Activated naive CD8-positive, alpha-beta T cell (primary cell): ENCODE results near the gene PIK3C2G.

ENCODE experiments used
- H3K27ac Mint-ChIP-seq: one replicate; pipeline ENCODE4 v1.8.0; 2021; ENCODE audit warnings: mixed read lengths
- H3K27me3 Mint-ChIP-seq: one replicate; pipeline ENCODE4 v1.8.0; 2021; ENCODE audit warnings: mixed read lengths
- H3K36me3 Mint-ChIP-seq: one replicate; pipeline ENCODE4 v1.8.0; 2021; ENCODE audit warnings: mixed read lengths
- H3K4me1 Mint-ChIP-seq: one replicate; pipeline ENCODE4 v1.8.0; 2021; ENCODE audit warnings: low read depth, mixed read lengths
- H3K4me3 Mint-ChIP-seq: one replicate; pipeline ENCODE4 v1.8.0; 2021; ENCODE audit warnings: mild to moderate bottlenecking, mixed read lengths
- H3K9me3 Mint-ChIP-seq: one replicate; pipeline ENCODE4 v1.8.0; 2021; ENCODE audit warnings: low read depth, mixed read lengths

The PIK3C2G gene

GRCh38 chr12:18589316-18589715 is 328.0 kb downstream of the PIK3C2G start:
- H3K4me3 Mint-ChIP-seq: no peak overlapping the region
- peaks cover 16% of the 10 kb centered on the region for H3K9me3 Mint-ChIP-seq
- no peaks in the 10 kb centered on the region for H3K27me3 Mint-ChIP-seq
- H3K36me3 Mint-ChIP-seq: no peaks in the 10 kb centered on the region
- H3K27ac Mint-ChIP-seq: no peak overlapping the region
- no peaks in the 10 kb centered on the region for H3K4me1 Mint-ChIP-seq

- Mint-ChIP-seq H3K36me3 (no peaks in the 10 kb centered on the region), H3K27ac (no peak overlapping the region), H3K4me3 (no peak overlapping the region), H3K27me3 (no peaks in the 10 kb centered on the region), H3K9me3 (peaks cover 4% of the 10 kb centered on the region), H3K4me1 (no peaks in the 10 kb centered on the region)
Observed at GRCh38 chr12:18591473-18591872, 330.2 kb downstream of the PIK3C2G start.

- Mint-ChIP-seq H3K27me3 (no peaks in the 10 kb centered on the region), H3K9me3 (peaks cover 6% of the 10 kb centered on the region), H3K27ac (no peak overlapping the region), H3K4me3 (no peak overlapping the region), H3K36me3 (no peaks in the 10 kb centered on the region), H3K4me1 (no peaks in the 10 kb centered on the region)
Observed at GRCh38 chr12:18595412-18595811, 334.1 kb downstream of the PIK3C2G start.

GRCh38 chr12:18601962-18602361 is 340.6 kb downstream of the PIK3C2G start:
- Mint-ChIP-seq H3K27ac (no peak overlapping the region), H3K9me3 (peaks cover 11% of the 10 kb centered on the region), H3K4me1 (no peaks in the 10 kb centered on the region), H3K27me3 (no peaks in the 10 kb centered on the region), H3K4me3 (no peak overlapping the region), H3K36me3 (no peaks in the 10 kb centered on the region)

GRCh38 chr12:18612971-18613370 is 351.7 kb downstream of the PIK3C2G start:
- Mint-ChIP-seq H3K4me3 (no peak overlapping the region), H3K27me3 (no peaks in the 10 kb centered on the region), H3K27ac (no peak overlapping the region)

GRCh38 chr12:18620986-18621385 is 359.7 kb downstream of the PIK3C2G start:
- Mint-ChIP-seq H3K27me3 (no peaks in the 10 kb centered on the region), H3K4me1 (no peaks in the 10 kb centered on the region), H3K9me3 (peaks cover 12% of the 10 kb centered on the region), H3K27ac (no peak overlapping the region), H3K36me3 (no peaks in the 10 kb centered on the region), H3K4me3 (no peak overlapping the region)

More at GRCh38 chr12:18612971-18613370, 351.7 kb downstream of the PIK3C2G start:
- H3K4me1 Mint-ChIP-seq: no peaks in the 10 kb centered on the region
- H3K9me3 Mint-ChIP-seq: no peaks in the 10 kb centered on the region
- no peaks in the 10 kb centered on the region for H3K36me3 Mint-ChIP-seq

- H3K27me3 Mint-ChIP-seq: no peaks in the 10 kb centered on the region
- H3K9me3 Mint-ChIP-seq: peaks cover 17% of the 10 kb centered on the region
- H3K36me3 Mint-ChIP-seq: no peaks in the 10 kb centered on the region
- H3K4me3 Mint-ChIP-seq: no peak overlapping the region
- no peak overlapping the region for H3K27ac Mint-ChIP-seq
- H3K4me1 Mint-ChIP-seq: no peaks in the 10 kb centered on the region
Observed at GRCh38 chr12:18629445-18629844, 368.1 kb downstream of the PIK3C2G start.

GRCh38 chr12:18629916-18630315 is 368.6 kb downstream of the PIK3C2G start:
- peaks cover 16% of the 10 kb centered on the region for H3K9me3 Mint-ChIP-seq
- no peaks in the 10 kb centered on the region for H3K36me3 Mint-ChIP-seq
- H3K27me3 Mint-ChIP-seq: no peaks in the 10 kb centered on the region
- H3K27ac Mint-ChIP-seq: no peak overlapping the region
- no peak overlapping the region for H3K4me3 Mint-ChIP-seq
- H3K4me1 Mint-ChIP-seq: no peaks in the 10 kb centered on the region

- no peak overlapping the region for H3K4me3 Mint-ChIP-seq
- no peaks in the 10 kb centered on the region for H3K27me3 Mint-ChIP-seq
- no peaks in the 10 kb centered on the region for H3K36me3 Mint-ChIP-seq
- H3K4me1 Mint-ChIP-seq: no peaks in the 10 kb centered on the region
- peaks cover 11% of the 10 kb centered on the region for H3K9me3 Mint-ChIP-seq
- H3K27ac Mint-ChIP-seq: no peak overlapping the region
Observed at GRCh38 chr12:18631339-18631738, 370.0 kb downstream of the PIK3C2G start.

- no peaks in the 10 kb centered on the region for H3K27me3 Mint-ChIP-seq
- H3K4me3 Mint-ChIP-seq: no peak overlapping the region
- H3K4me1 Mint-ChIP-seq: no peaks in the 10 kb centered on the region
- H3K27ac Mint-ChIP-seq: no peak overlapping the region
- peaks cover 4% of the 10 kb centered on the region for H3K9me3 Mint-ChIP-seq
- H3K36me3 Mint-ChIP-seq: no peaks in the 10 kb centered on the region
Observed at GRCh38 chr12:18632848-18633247, 371.5 kb downstream of the PIK3C2G start.

GRCh38 chr12:18634382-18634781 is 373.1 kb downstream of the PIK3C2G start:
- no peak overlapping the region for H3K27ac Mint-ChIP-seq
- no peaks in the 10 kb centered on the region for H3K36me3 Mint-ChIP-seq
- no peaks in the 10 kb centered on the region for H3K4me1 Mint-ChIP-seq
- no peak overlapping the region for H3K4me3 Mint-ChIP-seq
- H3K27me3 Mint-ChIP-seq: no peaks in the 10 kb centered on the region
- peaks cover 4% of the 10 kb centered on the region for H3K9me3 Mint-ChIP-seq

GRCh38 chr12:18640321-18640955 is 379.1 kb downstream of the PIK3C2G start:
- no peak overlapping the region for H3K4me3 Mint-ChIP-seq
- H3K9me3 Mint-ChIP-seq: peaks cover 14% of the 10 kb centered on the region
- H3K36me3 Mint-ChIP-seq: no peaks in the 10 kb centered on the region
- H3K27me3 Mint-ChIP-seq: no peaks in the 10 kb centered on the region
- H3K4me1 Mint-ChIP-seq: no peaks in the 10 kb centered on the region
- H3K27ac Mint-ChIP-seq: no peak overlapping the region

- no peak overlapping the region for H3K27ac Mint-ChIP-seq
- no peaks in the 10 kb centered on the region for H3K36me3 Mint-ChIP-seq
- H3K9me3 Mint-ChIP-seq: peaks cover 14% of the 10 kb centered on the region
- no peak overlapping the region for H3K4me3 Mint-ChIP-seq
- no peaks in the 10 kb centered on the region for H3K27me3 Mint-ChIP-seq
- no peaks in the 10 kb centered on the region for H3K4me1 Mint-ChIP-seq
Observed at GRCh38 chr12:18643681-18644080, 382.4 kb downstream of the PIK3C2G start.

- no peaks in the 10 kb centered on the region for H3K36me3 Mint-ChIP-seq
- no peaks in the 10 kb centered on the region for H3K27me3 Mint-ChIP-seq
- no peak overlapping the region for H3K4me3 Mint-ChIP-seq
- H3K4me1 Mint-ChIP-seq: no peaks in the 10 kb centered on the region
- H3K9me3 Mint-ChIP-seq: peaks cover 14% of the 10 kb centered on the region
- H3K27ac Mint-ChIP-seq: no peak overlapping the region
Observed at GRCh38 chr12:18644564-18644963, 383.2 kb downstream of the PIK3C2G start.

- no peak overlapping the region for H3K4me3 Mint-ChIP-seq
- no peak overlapping the region for H3K27ac Mint-ChIP-seq
- peaks cover 9% of the 10 kb centered on the region for H3K9me3 Mint-ChIP-seq
- no peaks in the 10 kb centered on the region for H3K4me1 Mint-ChIP-seq
- H3K36me3 Mint-ChIP-seq: no peaks in the 10 kb centered on the region
- H3K27me3 Mint-ChIP-seq: no peaks in the 10 kb centered on the region
Observed at GRCh38 chr12:18646286-18646890, 385.1 kb downstream of the PIK3C2G start.

- Mint-ChIP-seq H3K27me3 (no peaks in the 10 kb centered on the region), H3K4me3 (no peak overlapping the region), H3K9me3 (peaks cover 10% of the 10 kb centered on the region), H3K27ac (no peak overlapping the region), H3K4me1 (no peaks in the 10 kb centered on the region), H3K36me3 (no peaks in the 10 kb centered on the region)
Observed at GRCh38 chr12:18651525-18651924, 390.2 kb downstream of the PIK3C2G start.
